ENCODE results near the gene UCK1.

Gene UCK1

GRCh38 chr9:131496844-131497405 is 34.1 kb downstream of the UCK1 start:
- no peak for DNase-seq (ENCODE audit: low read depth in 2 of 2)

- DNase-seq (ENCODE audit: low read depth in 2 of 2): no peak
These were observed 35.3 kb downstream of the UCK1 start for GRCh38 chr9:131495785-131496184.

GRCh38 chr9:131494296-131494870 is 36.7 kb downstream of the UCK1 start:
- no peak for DNase-seq (ENCODE audit: low read depth in 2 of 2)

GRCh38 chr9:131492070-131492469 is 39.0 kb downstream of the UCK1 start:
- DNase-seq (ENCODE audit: low read depth in 2 of 2): no peak

GRCh38 chr9:131491001-131491710 is 39.9 kb downstream of the UCK1 start:
- no peak for DNase-seq (ENCODE audit: low read depth in 2 of 2)

GRCh38 chr9:131490514-131490913 is 40.5 kb downstream of the UCK1 start:
- DNase-seq (ENCODE audit: low read depth in 2 of 2): no peak

GRCh38 chr9:131487621-131488031 is 43.4 kb downstream of the UCK1 start:
- DNase-seq (ENCODE audit: low read depth in 2 of 2): no peak

- no peak for DNase-seq (ENCODE audit: low read depth in 2 of 2)
These were observed 44.1 kb downstream of the UCK1 start for GRCh38 chr9:131487001-131487400.

GRCh38 chr9:131485728-131486422 is 45.2 kb downstream of the UCK1 start:
- no peak for DNase-seq (ENCODE audit: low read depth in 2 of 2)

- no peak for DNase-seq (ENCODE audit: low read depth in 2 of 2)
These were observed 45.9 kb downstream of the UCK1 start for GRCh38 chr9:131485206-131485605.

GRCh38 chr9:131484560-131485185 is 46.4 kb downstream of the UCK1 start:
- DNase-seq (ENCODE audit: low read depth in 2 of 2): no peak

GRCh38 chr9:131484051-131484445 is 47.0 kb downstream of the UCK1 start:
- DNase-seq (ENCODE audit: low read depth in 2 of 2): no peak

GRCh38 chr9:131483319-131484050 is 47.6 kb downstream of the UCK1 start:
- no peak for DNase-seq (ENCODE audit: low read depth in 2 of 2)

GRCh38 chr9:131482343-131483006 is 48.6 kb downstream of the UCK1 start:
- no peak for DNase-seq (ENCODE audit: low read depth in 2 of 2)

- no peak for DNase-seq (ENCODE audit: low read depth in 2 of 2)
These were observed 49.4 kb downstream of the UCK1 start for GRCh38 chr9:131481441-131482342.

GRCh38 chr9:131480258-131480657 is 50.8 kb downstream of the UCK1 start:
- DNase-seq (ENCODE audit: low read depth in 2 of 2): no peak

GRCh38 chr9:131478911-131479310 is 52.2 kb downstream of the UCK1 start:
- no peak for DNase-seq (ENCODE audit: low read depth in 2 of 2)

GRCh38 chr9:131478421-131478868 is 52.6 kb downstream of the UCK1 start:
- DNase-seq (ENCODE audit: low read depth in 2 of 2): peak in 1 of 2 donors; percentile 20

GRCh38 chr9:131477816-131478419 is 53.1 kb downstream of the UCK1 start:
- DNase-seq (ENCODE audit: low read depth in 2 of 2): no peak

Data from activated CD8-positive, alpha-beta memory T cell treated with anti-CD3 and anti-CD28 coated beads for 4 hours (primary cell).